HepG2 (cell line): ENCODE measurements around the gene TCEANC. TPM values are rescaled to one million over a fixed set of nuclear protein-coding genes. Genes with fewer than 3 reads are reported as not detected.
A peak's percentile ranks its signal among the peaks of the same experiment; 100 is the strongest.

Source experiments
- BORCS8-MEF2B ChIP-seq: sonication (generic); formaldehyde crosslinking; IDR thresholded peaks from 2 replicates; pipeline ENCODE4 v1.8.0; 2022; ENCODE audit warnings: mild to moderate bottlenecking, missing genetic modification reagents
- E2F5 ChIP-seq: sonication (generic); formaldehyde crosslinking; conservative IDR thresholded peaks from 2 replicates; pipeline ENCODE4 v1.4.0; 2020; ENCODE audit warnings: missing genetic modification reagents
- FOXK1 ChIP-seq: sonication (generic); formaldehyde crosslinking; IDR thresholded peaks from 2 replicates; pipeline ENCODE4 v1.4.0; 2020; ENCODE audit warnings: low read depth, missing genetic modification reagents, borderline replicate concordance
- HMG20B ChIP-seq: conservative IDR thresholded peaks from 2 replicates; pipeline ENCODE4 v1.6.1; 2016; ENCODE audit warnings: missing genetic modification reagents, missing compliant biosample characterization
- HOXD1 ChIP-seq: sonication (generic); formaldehyde crosslinking; IDR thresholded peaks from 2 replicates; pipeline ENCODE4 v1.5.0; 2020; ENCODE audit warnings: missing genetic modification reagents
- KAT7 ChIP-seq: IDR thresholded peaks from 2 replicates; pipeline ENCODE4 v1.6.1; 2018; ENCODE audit warnings: borderline replicate concordance, missing compliant biosample characterization
- MNT ChIP-seq: fragments of 450-650 bp; IDR thresholded peaks from 2 replicates; pipeline ENCODE4 v1.6.1; 2016
- NFRKB ChIP-seq: fragments of 450-650 bp; IDR thresholded peaks from 2 replicates; pipeline ENCODE4 v1.6.1; 2017
- NR0B2 ChIP-seq: sonication (generic); formaldehyde crosslinking; IDR thresholded peaks from 2 replicates; pipeline ENCODE4 v1.4.0; 2020; ENCODE audit warnings: mild to moderate bottlenecking, missing genetic modification reagents
- RARA ChIP-seq: IDR thresholded peaks from 2 replicates; pipeline ENCODE4 v1.6.1; 2016; ENCODE audit warnings: missing genetic modification reagents, missing compliant biosample characterization
- SALL2 ChIP-seq: sonication (generic); formaldehyde crosslinking; IDR thresholded peaks from 2 replicates; pipeline ENCODE4 v1.8.1; 2023; ENCODE audit warnings: mild to moderate bottlenecking, missing genetic modification reagents, inconsistent platforms
- SMAD3 ChIP-seq: sonication (generic); formaldehyde crosslinking; IDR thresholded peaks from 2 replicates; pipeline ENCODE4 v1.4.0; 2020; ENCODE audit warnings: missing genetic modification reagents
- SOX13 ChIP-seq, 3 experiments: fragments of 450-650 bp in 1 of 3; sonication (generic) in 1 of 3; formaldehyde crosslinking in 1 of 3; IDR thresholded peaks in 2 of 3; conservative IDR thresholded peaks in 1 of 3; 2 replicates each; pipeline versions ENCODE4 v1.5.0 to v1.6.1; 2016 to 2020; ENCODE audit warnings: antibody characterized with exemption in 1 of 3, mild to moderate bottlenecking in 1 of 3, missing compliant biosample characterization in 1 of 3, missing genetic modification reagents in 1 of 3, moderate library complexity in 1 of 3
- SP5 ChIP-seq: IDR thresholded peaks from 2 replicates; pipeline ENCODE4 v1.6.1; 2016; ENCODE audit warnings: low read depth, borderline replicate concordance
- STAT6 ChIP-seq: sonication (generic); formaldehyde crosslinking; IDR thresholded peaks from 2 replicates; pipeline ENCODE4 v1.4.0; 2020; ENCODE audit warnings: missing genetic modification reagents, mild to moderate bottlenecking, borderline replicate concordance
- WIZ ChIP-seq: sonication (generic); formaldehyde crosslinking; IDR thresholded peaks from 2 replicates; pipeline ENCODE4 v1.5.1; 2020; ENCODE audit warnings: mild to moderate bottlenecking, missing genetic modification reagents
- ZFP82 ChIP-seq: sonication (generic); formaldehyde crosslinking; IDR thresholded peaks from 2 replicates; pipeline ENCODE4 v1.5.1; 2020; ENCODE audit warnings: mild to moderate bottlenecking, missing genetic modification reagents, borderline replicate concordance
- ZNF343 ChIP-seq: sonication (generic); formaldehyde crosslinking; IDR thresholded peaks from 2 replicates; pipeline ENCODE4 v1.4.0; 2020; ENCODE audit warnings: mild to moderate bottlenecking, missing genetic modification reagents
- ZNF777 ChIP-seq: sonication (generic); formaldehyde crosslinking; IDR thresholded peaks from 2 replicates; pipeline ENCODE4 v1.4.0; 2020; ENCODE audit warnings: missing genetic modification reagents
- ZNF879 ChIP-seq: sonication (generic); formaldehyde crosslinking; IDR thresholded peaks from 2 replicates; pipeline ENCODE4 v1.8.1; 2023; ENCODE audit warnings: missing genetic modification reagents
- polyA plus RNA-seq, 8 experiments: library from polyadenylated mRNA; depleted of rRNA in 3 of 8; stranded (reverse) in 7 of 8; unstranded in 1 of 8; fragments of >200 nt; fragmentation: Illumina TruSeq in 4 of 8; extraction: Trizol in 4 of 8; gene quantifications; 2 replicates each; pipeline versions ENCODE4 v1.2.1 to v1.2.3, GENCODE V29; 2011 to 2016; ENCODE audit warnings: low read depth in 4 of 8, missing spikeins in 1 of 8, mixed read lengths in 1 of 8; ENCODE audit not compliant: insufficient read depth in 1 of 8
- total RNA-seq, 5 experiments: library from RNA; depleted of rRNA; stranded (reverse); fragments of >200 nt; fragmentation: Illumina TruSeq; extraction: Trizol; gene quantifications; 2 replicates each; pipeline ENCODE4 v1.2.3, GENCODE V29; 2016; ENCODE audit warnings: low read depth in 1 of 5
- TF ChIP-seq, protein P1 (sequence below): sonication (generic); formaldehyde crosslinking; IDR thresholded peaks from 2 replicates; pipeline ENCODE4 v1.5.0; 2020; ENCODE audit warnings: mild to moderate bottlenecking, missing genetic modification reagents
- TF ChIP-seq, protein P2 (sequence below): sonication (generic); formaldehyde crosslinking; IDR thresholded peaks from 2 replicates; pipeline ENCODE4 v1.5.0; 2020; ENCODE audit warnings: missing genetic modification reagents

The TCEANC gene
- total and polyA plus RNA-seq, 2 of the 13 experiments (the other 11 are each of a cell fraction or from before 2014, with no cell fraction given): 0.51 to 0.97 TPM

DNA sequence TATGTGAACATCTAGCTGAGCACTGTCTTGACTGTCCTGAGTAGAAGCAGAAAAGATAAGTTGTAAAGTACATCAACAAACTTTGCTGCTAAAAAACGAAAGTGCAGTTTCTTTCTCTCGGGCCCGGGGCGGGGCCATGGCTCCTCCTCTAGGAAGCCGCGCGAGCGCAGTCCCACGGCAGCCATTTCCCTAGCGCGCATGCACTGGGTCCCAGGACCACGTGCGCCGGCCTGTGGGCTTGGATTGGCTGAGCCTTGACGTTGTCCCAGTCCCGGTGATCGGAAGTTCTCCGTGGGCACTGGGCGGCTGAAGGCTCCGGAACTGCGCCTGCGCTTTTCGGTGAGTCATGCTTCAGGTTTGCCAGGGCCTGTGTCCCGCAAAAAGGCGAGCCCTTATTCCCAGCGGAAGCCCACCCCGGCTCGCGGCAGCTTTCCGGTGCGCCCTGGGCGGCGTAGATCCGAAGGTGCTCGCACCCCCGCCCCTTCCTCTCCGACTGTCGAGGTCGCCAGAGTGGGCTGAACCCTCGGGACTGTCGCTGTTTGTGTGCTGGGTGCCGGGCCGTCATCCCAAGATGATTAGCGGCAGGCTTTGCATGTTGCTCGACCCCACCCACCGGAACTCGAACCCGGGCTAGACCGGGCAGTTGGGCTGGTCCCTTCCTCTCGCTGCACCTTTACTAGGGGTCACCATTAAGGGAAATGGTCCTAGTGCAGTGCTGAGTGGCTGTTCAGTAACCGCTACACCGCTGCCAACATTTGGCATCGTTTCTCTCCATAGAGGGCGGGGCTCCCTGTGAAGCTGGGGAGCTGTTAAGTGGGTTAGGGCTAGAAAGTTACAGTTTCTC lies at the start of gene TCEANC (continued):
- peak; percentile 14; the same call in 1 of the 2 replicates for TF ChIP-seq RARA (CRISPR knock-in tag)
- no peak for TF ChIP-seq NFRKB
- TF ChIP-seq, protein P1, sequence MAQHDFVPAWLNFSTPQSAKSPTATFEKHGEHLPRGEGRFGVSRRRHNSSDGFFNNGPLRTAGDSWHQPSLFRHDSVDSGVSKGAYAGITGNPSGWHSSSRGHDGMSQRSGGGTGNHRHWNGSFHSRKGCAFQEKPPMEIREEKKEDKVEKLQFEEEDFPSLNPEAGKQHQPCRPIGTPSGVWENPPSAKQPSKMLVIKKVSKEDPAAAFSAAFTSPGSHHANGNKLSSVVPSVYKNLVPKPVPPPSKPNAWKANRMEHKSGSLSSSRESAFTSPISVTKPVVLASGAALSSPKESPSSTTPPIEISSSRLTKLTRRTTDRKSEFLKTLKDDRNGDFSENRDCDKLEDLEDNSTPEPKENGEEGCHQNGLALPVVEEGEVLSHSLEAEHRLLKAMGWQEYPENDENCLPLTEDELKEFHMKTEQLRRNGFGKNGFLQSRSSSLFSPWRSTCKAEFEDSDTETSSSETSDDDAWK (CRISPR knock-in tag): no peak
- peak; percentile 86 for TF ChIP-seq MNT
- TF ChIP-seq STAT6 (CRISPR knock-in tag): no peak
- no peak for TF ChIP-seq SOX13 (IDR thresholded peaks at IDR 0.05)
- TF ChIP-seq SOX13 (CRISPR knock-in tag; conservative IDR thresholded peaks at IDR 0.05 in 1 of 2, IDR thresholded peaks at IDR 0.05 in 1 of 2): peak in 1 of 2 experiments; percentile 17; a peak in 1 of 4 replicates
- no peak for TF ChIP-seq SALL2 (CRISPR knock-in tag)
- no peak for TF ChIP-seq SMAD3 (CRISPR knock-in tag)
- no peak for TF ChIP-seq KAT7 (CRISPR knock-in tag)
- TF ChIP-seq NR0B2: no peak
- TF ChIP-seq WIZ (CRISPR knock-in tag): no peak
- TF ChIP-seq FOXK1: no peak
- no peak for TF ChIP-seq BORCS8-MEF2B (CRISPR knock-in tag)
- no peak for TF ChIP-seq ZNF879 (CRISPR knock-in tag)
- TF ChIP-seq E2F5 (CRISPR knock-in tag): no peak
- no peak for TF ChIP-seq SP5 (CRISPR knock-in tag)
- TF ChIP-seq ZNF777 (CRISPR knock-in tag): peak; percentile 53
- no peak for TF ChIP-seq HMG20B (CRISPR knock-in tag)
- no peak for TF ChIP-seq HOXD1 (CRISPR knock-in tag)
- no peak for TF ChIP-seq ZNF343 (CRISPR knock-in tag)
- TF ChIP-seq, protein P2, sequence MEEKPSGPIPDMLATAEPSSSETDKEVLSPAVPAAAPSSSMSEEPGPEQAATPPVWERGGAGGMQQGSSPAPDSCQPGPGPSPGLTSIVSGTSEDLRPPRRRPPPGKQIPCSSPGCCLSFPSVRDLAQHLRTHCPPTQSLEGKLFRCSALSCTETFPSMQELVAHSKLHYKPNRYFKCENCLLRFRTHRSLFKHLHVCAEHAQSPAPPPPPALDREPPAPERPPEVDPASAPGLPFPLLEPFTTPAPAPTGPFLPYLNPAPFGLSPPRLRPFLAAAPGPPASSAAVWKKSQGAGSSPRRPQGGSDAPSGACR (CRISPR knock-in tag): no peak
- TF ChIP-seq ZFP82 (CRISPR knock-in tag): no peak
